Measurements from ENCODE around the gene FREM1. TPM values are rescaled to one million over a fixed set of nuclear protein-coding genes. Genes with fewer than 3 reads are reported as not detected.

FREM1 gene
- total RNA-seq, 4 donors from 2014 or later, result 3.3 to 7.1 (median 5.2) TPM

DNA sequence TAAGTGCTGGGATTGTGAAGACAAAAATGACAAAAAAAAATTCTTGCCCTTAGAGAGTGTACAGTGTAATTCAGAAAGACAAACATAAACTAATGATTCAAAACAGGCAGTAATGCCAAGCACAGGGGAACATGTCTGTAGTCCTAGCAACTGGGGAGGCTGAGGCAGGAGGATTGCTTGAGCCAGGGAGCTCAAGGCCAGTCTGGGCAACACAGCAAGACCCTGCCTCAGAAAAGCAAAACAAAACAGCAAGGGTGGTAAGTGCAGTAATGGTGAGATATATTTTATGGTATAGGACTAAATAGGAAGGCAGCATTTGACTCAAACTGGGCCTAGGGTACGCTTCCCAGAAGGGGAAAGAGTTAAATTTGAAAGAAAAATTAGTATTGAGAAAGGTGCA, 18.9 kb downstream of the FREM1 start:
- WGBS, 2 donors, result 49 to 50% methylated on average over 1 of the region's 1 CpG
- H3K27me3 ChIP-seq, result no peaks in the 10 kb centered on the region

DNA sequence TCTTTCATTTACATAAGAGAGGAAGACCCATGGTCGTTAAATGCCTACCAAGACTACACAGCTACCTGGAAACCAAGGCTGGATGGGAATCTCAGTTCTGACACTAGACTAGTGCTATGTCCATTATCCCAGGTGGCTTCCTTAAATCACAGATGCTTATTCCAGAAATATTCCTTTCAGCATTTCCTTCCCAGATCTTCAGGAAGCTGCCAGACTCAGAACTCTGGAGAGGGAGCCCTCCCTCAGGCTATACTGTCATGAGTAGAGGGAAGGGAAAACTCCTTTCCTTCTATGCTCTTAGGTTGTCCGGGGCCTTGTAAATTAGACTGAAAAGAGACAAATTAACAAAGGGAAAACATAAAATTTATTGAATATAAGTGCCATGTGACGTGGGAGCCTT, 20.8 kb downstream of the FREM1 start:
- 70 to 75% methylated on average over 3 of the region's 3 CpGs for WGBS, 2 donors
- Histone ChIP-seq H3K27ac (no peak overlapping the region), H3K36me3 (no peaks in the 10 kb centered on the region), H3K9me3 (no peaks in the 10 kb centered on the region), H3K27me3 (no peaks in the 10 kb centered on the region), H3K4me1 (no peaks in the 10 kb centered on the region), H3K4me3 (no peak overlapping the region)
- TF ChIP-seq POLR2A (IDR thresholded peaks at IDR 0.05) (no peak), EP300 (IDR thresholded peaks at IDR 0.05) (no peak)
- TF ChIP-seq, protein P1, sequence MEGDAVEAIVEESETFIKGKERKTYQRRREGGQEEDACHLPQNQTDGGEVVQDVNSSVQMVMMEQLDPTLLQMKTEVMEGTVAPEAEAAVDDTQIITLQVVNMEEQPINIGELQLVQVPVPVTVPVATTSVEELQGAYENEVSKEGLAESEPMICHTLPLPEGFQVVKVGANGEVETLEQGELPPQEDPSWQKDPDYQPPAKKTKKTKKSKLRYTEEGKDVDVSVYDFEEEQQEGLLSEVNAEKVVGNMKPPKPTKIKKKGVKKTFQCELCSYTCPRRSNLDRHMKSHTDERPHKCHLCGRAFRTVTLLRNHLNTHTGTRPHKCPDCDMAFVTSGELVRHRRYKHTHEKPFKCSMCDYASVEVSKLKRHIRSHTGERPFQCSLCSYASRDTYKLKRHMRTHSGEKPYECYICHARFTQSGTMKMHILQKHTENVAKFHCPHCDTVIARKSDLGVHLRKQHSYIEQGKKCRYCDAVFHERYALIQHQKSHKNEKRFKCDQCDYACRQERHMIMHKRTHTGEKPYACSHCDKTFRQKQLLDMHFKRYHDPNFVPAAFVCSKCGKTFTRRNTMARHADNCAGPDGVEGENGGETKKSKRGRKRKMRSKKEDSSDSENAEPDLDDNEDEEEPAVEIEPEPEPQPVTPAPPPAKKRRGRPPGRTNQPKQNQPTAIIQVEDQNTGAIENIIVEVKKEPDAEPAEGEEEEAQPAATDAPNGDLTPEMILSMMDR (IDR thresholded peaks at IDR 0.05), result no peak
- no peak for DNase-seq (ENCODE audit: low spot score in 2 of 2)

More for the DNA sequence above, 18.9 kb downstream of the FREM1 start:
- H3K4me3 ChIP-seq, result no peak overlapping the region
- H3K4me1 ChIP-seq, result no peaks in the 10 kb centered on the region
- no peak overlapping the region for H3K27ac ChIP-seq
- no peak for TF ChIP-seq EP300 (IDR thresholded peaks at IDR 0.05)
- TF ChIP-seq, protein P1 (IDR thresholded peaks at IDR 0.05), result no peak
- no peak for TF ChIP-seq POLR2A (IDR thresholded peaks at IDR 0.05)
- no peaks in the 10 kb centered on the region for H3K9me3 ChIP-seq
- DNase-seq (ENCODE audit: low spot score in 2 of 2), result no peak
- H3K36me3 ChIP-seq, result no peaks in the 10 kb centered on the region

DNA sequence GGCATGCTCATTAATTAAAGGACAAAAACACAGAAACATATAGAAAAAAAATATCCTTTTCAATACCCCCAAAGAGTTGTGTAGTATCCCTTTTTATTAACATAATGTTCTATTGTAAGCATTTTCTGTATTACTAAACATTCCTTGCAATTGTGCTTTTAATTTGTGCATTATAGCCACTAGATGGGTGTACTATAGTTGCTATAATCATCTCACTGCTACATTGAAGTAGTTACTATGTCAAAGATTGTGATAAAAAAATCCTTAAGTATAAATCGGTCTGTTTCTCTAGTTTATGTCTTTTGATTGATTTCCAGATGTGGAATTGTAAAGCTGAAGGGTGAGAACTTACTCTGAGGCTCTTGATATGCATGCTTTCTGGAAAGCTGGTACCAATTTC, 21.4 kb downstream of the FREM1 start:
- TF ChIP-seq POLR2A (IDR thresholded peaks at IDR 0.05) (no peak), EP300 (IDR thresholded peaks at IDR 0.05) (no peak)
- TF ChIP-seq, protein P1 (IDR thresholded peaks at IDR 0.05), result no peak
- 30 to 36% methylated on average over 1 of the region's 1 CpG for WGBS, 2 donors

DNA sequence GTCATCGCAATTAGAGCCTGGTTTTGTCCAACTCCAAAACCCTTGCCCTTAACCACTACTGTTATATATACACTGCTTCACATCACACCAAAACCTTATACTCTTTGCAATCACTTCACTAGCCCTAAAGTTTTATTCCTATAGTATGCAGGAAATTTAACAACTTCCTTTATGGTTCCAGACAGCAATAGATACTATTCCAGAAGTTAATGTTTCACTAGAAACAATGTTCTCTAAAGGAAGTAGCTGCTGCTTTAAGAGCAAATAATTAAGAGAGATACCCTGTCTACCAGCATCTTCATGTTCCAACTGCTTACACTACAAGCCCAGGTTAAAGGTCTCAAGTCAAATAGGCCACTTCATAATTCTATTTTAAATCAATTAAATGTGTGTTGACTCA, 22.0 kb downstream of the FREM1 start:
- DNase-seq (ENCODE audit: low spot score in 2 of 2), result no peak
- H3K9me3 ChIP-seq, result no peaks in the 10 kb centered on the region
- TF ChIP-seq, protein P1 (IDR thresholded peaks at IDR 0.05), result no peak
- no peak for TF ChIP-seq EP300 (IDR thresholded peaks at IDR 0.05)
- TF ChIP-seq POLR2A (IDR thresholded peaks at IDR 0.05), result no peak
- 79 to 86% methylated on average over 1 of the region's 1 CpG for WGBS, 2 donors
- H3K27me3 ChIP-seq, result no peaks in the 10 kb centered on the region
- H3K36me3 ChIP-seq, result no peaks in the 10 kb centered on the region
- H3K27ac ChIP-seq, result no peak overlapping the region
- no peak overlapping the region for H3K4me3 ChIP-seq
- peaks cover 0 to under 1% (median 0%) of the 10 kb centered on the region in 4 donors for H3K4me1 ChIP-seq

More for the DNA sequence above, 21.4 kb downstream of the FREM1 start:
- no peaks in the 10 kb centered on the region for H3K9me3 ChIP-seq
- H3K4me1 ChIP-seq, result no peaks in the 10 kb centered on the region
- no peak overlapping the region for H3K27ac ChIP-seq
- H3K27me3 ChIP-seq, result no peaks in the 10 kb centered on the region
- H3K36me3 ChIP-seq, result no peaks in the 10 kb centered on the region
- no peak for DNase-seq (ENCODE audit: low spot score in 2 of 2)
- H3K4me3 ChIP-seq, result no peak overlapping the region

DNA sequence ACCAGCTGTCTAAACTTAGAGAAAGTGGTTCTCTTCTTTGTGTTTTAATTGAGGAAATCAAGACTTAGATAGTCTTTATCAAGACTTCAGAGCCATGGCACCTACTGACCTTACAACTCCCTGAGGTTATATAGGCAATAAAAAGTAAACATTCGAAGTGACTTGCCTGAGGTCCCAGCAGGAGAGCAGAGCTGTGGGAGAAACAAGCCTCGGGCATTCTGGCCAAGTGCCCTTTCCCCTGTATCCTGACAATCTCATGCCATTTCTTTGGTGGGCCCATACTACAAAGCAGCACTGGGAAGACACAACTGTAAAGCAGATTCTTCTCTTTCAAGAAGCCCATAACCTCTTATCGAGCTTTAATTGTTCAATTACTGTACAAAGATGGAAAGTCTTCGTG, 23.1 kb downstream of the FREM1 start:
- H3K27me3 ChIP-seq, result no peaks in the 10 kb centered on the region
- TF ChIP-seq, protein P1 (IDR thresholded peaks at IDR 0.05), result no peak
- no peak for TF ChIP-seq POLR2A (IDR thresholded peaks at IDR 0.05)
- TF ChIP-seq EP300 (IDR thresholded peaks at IDR 0.05), result no peak
- H3K36me3 ChIP-seq, result no peaks in the 10 kb centered on the region
- no peak for DNase-seq (ENCODE audit: low spot score in 2 of 2)
- WGBS, 2 donors, result 36 to 37% methylated on average over 4 of the region's 4 CpGs
- no peak overlapping the region for H3K27ac ChIP-seq
- no peaks in the 10 kb centered on the region for H3K9me3 ChIP-seq
- no peak overlapping the region for H3K4me3 ChIP-seq
- peaks cover 0 to 5% (median 0%) of the 10 kb centered on the region in 4 donors for H3K4me1 ChIP-seq

Measured in tibial nerve (tissue), 4 donors.